ENCODE data around the gene RNF40.

DNA sequence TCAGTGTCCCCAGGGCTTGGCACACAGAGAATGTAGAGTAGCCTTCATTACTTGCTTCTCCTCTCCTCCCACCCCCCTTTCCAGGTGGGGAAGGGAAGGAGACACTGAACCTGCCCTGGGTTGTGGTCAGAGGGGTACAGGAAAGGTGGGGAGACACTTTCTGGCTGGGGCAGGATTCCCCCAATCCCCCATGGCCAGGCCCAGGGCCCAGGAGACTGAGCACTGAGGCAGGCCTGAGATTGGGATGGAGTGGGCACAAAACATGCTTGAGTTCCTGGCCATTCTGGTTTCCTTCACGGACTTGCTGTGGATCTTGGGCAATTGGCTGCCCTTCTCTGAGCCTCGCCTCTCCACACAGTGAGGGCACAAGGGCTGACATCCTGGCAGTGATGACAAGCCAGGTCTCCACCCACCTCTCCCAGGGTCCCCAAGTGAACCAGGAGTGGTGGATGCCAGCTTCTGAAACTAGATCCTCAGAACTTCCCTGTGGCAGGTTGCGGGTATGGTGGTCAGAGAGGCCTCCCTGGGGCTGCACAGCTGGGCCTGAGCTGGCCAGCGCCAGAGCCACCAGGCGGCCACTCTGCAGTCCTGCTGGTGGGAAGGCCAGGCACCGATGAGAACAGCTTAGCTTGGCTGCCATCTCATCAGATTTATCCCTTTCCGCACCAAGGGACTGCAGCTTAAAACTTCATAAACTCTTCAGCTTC, 15.6 kb downstream of the RNF40 start:
- TF ChIP-seq, protein P1, sequence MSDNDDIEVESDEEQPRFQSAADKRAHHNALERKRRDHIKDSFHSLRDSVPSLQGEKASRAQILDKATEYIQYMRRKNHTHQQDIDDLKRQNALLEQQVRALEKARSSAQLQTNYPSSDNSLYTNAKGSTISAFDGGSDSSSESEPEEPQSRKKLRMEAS (IDR thresholded peaks at IDR 0.05), result no peak
- TF ChIP-seq, protein P2, sequence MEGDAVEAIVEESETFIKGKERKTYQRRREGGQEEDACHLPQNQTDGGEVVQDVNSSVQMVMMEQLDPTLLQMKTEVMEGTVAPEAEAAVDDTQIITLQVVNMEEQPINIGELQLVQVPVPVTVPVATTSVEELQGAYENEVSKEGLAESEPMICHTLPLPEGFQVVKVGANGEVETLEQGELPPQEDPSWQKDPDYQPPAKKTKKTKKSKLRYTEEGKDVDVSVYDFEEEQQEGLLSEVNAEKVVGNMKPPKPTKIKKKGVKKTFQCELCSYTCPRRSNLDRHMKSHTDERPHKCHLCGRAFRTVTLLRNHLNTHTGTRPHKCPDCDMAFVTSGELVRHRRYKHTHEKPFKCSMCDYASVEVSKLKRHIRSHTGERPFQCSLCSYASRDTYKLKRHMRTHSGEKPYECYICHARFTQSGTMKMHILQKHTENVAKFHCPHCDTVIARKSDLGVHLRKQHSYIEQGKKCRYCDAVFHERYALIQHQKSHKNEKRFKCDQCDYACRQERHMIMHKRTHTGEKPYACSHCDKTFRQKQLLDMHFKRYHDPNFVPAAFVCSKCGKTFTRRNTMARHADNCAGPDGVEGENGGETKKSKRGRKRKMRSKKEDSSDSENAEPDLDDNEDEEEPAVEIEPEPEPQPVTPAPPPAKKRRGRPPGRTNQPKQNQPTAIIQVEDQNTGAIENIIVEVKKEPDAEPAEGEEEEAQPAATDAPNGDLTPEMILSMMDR (IDR thresholded peaks at IDR 0.05; ENCODE audit: low read depth, low read length, missing input control), result no peak
